ENCODE measurements around the gene SV2C.
"Not testable (repeated sequence)": the region's sequence is repeated elsewhere in the genome, so short reads cannot be mapped to it uniquely, and the experiment has no call there.

DNA sequence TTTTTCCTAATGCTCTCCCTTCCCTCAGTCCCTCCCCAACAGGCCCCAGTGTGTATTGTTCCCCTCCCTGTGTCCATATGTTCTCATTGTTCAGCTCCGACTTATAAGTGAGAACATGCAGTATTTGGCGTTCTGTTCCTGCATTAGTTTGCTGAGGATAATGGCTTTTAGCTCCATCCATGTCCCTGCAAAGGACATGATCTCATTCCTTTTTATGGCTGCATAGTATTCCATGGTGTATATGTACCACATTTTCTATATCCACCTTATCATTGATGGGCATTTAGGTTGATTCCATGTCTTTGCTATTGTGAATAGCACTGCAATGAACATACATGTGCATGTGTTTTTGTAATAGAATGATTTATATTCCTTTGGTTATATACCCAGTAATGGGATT lies 6.0 kb downstream of the SV2C start:
- not testable (repeated sequence) for TF ChIP-seq RAD21 (IDR thresholded peaks at IDR 0.05); YY1 (IDR thresholded peaks at IDR 0.05); GABPA (IDR thresholded peaks at IDR 0.05 in 1 of 2, conservative IDR thresholded peaks at IDR 0.05 in 1 of 2); FOXA1 (IDR thresholded peaks at IDR 0.05); JUND (IDR thresholded peaks at IDR 0.05)
- TF ChIP-seq, protein P1, sequence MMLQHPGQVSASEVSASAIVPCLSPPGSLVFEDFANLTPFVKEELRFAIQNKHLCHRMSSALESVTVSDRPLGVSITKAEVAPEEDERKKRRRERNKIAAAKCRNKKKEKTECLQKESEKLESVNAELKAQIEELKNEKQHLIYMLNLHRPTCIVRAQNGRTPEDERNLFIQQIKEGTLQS (IDR thresholded peaks at IDR 0.05), result not testable (repeated sequence)
- TF ChIP-seq, protein P2, sequence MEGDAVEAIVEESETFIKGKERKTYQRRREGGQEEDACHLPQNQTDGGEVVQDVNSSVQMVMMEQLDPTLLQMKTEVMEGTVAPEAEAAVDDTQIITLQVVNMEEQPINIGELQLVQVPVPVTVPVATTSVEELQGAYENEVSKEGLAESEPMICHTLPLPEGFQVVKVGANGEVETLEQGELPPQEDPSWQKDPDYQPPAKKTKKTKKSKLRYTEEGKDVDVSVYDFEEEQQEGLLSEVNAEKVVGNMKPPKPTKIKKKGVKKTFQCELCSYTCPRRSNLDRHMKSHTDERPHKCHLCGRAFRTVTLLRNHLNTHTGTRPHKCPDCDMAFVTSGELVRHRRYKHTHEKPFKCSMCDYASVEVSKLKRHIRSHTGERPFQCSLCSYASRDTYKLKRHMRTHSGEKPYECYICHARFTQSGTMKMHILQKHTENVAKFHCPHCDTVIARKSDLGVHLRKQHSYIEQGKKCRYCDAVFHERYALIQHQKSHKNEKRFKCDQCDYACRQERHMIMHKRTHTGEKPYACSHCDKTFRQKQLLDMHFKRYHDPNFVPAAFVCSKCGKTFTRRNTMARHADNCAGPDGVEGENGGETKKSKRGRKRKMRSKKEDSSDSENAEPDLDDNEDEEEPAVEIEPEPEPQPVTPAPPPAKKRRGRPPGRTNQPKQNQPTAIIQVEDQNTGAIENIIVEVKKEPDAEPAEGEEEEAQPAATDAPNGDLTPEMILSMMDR (IDR thresholded peaks at IDR 0.05; ENCODE audit: low read depth, low read length, missing input control), result not testable (repeated sequence)

All from liver (tissue), 3 donors.